GM19240 (cell line): ENCODE data around the gene XRCC1.
"Not testable (repeated sequence)": the region's sequence is repeated elsewhere in the genome, so short reads cannot be mapped to it uniquely, and the experiment has no call there.

ENCODE experiments used
- DNase-seq: peaks from one replicate; pipeline ENCODE4 v3.0.0; 2011; ENCODE audit warnings: low spot score; ENCODE audit not compliant: insufficient read length

Gene XRCC1

DNA sequence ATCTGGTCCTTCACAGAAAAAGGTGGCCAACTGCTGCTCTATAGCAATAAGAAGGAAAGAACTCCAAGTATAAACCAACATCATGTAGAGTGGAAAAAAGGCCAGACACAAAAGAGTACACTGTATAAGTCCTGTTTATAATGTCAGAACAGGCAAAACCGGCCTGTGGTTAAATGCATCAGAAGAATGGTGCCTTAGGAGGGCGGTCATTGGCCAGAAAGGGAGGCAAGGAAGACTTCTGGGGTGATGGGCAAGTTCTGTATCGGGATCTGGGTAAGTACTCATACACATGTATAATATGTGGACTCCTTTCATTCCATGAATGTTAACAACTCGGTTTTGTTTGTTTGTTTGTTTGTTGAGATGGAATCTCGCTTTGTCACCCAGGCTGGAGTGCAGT lies 52.4 kb downstream of the XRCC1 start:
- DNase-seq, result no peak

DNA sequence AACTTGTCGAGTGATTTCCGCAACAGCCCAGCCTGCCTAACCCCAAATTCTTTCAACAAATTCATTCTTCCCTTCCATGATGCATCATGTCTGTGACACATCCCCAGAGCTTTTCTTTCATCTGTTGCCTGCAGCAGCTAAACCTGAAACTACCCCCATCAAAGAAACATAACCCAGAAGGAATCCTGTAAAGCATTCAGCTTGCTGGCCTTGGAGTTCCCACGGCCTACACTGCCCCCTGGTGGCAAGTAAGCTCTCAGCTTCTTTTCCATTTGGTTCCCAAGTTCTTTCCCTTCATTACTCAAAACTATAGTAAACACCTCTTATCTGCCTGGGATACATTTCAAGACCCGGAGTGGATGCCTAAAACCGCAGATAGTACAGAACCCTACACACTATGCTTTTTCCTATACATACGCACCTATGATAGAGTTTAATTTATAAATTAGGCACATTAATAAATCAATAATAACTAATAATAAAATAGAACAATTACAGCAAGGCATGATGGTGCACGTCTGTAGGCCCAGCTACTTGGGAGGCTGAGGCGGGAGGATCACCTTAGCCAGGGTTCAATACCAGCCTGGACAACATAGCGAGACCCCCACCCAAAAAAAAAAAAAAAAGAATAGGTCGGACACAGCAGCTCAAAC lies 55.8 kb downstream of the XRCC1 start:
- DNase-seq, result peak; percentile 54

DNA sequence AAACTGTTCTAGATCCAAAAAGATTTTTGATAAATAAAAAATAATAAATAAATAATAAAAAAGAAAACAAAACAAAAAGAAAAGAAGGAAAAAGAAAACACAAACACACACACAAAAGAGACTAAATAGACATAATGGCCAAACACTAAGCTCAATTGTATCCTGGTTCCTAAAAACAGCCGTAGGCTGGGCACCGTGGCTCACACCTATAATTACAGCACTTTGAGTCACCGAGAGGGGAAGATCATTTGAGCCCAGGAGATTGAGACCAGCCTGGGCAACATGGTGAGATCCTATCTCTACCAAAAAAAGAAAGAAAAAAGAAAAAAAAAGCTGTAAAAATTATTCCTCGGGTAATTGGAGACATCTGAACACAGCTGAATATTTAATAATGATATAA lies 57.3 kb downstream of the XRCC1 start:
- no peak for DNase-seq

DNA sequence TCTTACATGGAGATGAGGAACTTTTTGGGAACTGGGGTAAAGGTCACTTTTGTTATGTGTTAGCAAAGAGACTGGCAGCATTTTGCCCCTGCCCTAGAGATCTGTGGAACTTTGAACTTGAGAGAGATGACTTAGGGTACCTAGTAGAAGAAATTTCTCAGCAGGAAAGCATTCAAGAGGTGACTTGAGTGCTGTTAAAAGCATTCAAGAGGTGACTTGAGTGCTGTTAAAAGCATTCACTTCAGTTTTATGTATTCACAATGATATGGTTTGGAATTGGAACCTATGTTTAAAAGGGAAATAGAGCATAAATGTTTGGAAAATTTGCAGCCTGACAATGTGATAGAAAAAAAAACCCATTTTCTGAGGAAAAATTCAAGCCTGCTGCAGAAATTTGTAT lies 62.9 kb downstream of the XRCC1 start:
- not testable (repeated sequence) for DNase-seq

DNA sequence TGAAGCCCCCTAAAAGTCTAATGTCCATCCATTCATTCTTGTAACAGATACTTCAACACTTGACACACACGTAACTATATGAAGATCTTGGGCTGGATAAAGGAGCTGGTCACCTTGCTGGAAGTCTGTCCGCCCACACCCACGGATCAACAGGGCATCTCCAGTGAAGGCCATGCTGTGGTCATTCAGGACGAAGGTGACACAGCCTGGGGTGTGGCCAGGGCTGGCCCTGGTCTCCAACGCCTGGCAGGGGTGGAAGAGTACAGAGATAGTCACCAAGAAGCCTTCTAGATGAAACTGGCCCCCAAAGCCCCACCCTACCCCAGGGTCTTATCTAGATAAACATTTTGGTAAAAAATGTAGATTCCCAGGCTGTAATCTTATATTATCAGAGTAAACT lies 64.0 kb downstream of the XRCC1 start:
- DNase-seq, result no peak

DNA sequence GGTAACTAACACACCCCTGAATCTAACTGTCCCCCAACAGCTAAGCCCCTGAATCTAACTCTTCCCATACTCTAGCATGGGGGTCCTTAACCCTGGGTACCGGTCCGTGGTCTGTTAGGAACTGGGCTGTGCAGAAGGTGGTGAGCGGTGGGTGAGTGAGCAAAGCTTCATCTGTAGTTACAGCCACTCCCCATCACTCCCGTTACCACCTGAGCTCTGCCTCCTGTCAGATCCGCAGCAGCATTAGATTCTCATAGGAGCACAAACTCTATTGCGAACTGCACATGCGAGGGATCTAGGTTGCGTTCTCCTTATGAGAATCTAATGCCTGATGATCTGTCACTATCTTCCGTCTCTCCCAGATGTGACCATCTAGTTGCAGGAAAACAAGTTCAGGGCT lies 64.6 kb downstream of the XRCC1 start:
- DNase-seq, result no peak

DNA sequence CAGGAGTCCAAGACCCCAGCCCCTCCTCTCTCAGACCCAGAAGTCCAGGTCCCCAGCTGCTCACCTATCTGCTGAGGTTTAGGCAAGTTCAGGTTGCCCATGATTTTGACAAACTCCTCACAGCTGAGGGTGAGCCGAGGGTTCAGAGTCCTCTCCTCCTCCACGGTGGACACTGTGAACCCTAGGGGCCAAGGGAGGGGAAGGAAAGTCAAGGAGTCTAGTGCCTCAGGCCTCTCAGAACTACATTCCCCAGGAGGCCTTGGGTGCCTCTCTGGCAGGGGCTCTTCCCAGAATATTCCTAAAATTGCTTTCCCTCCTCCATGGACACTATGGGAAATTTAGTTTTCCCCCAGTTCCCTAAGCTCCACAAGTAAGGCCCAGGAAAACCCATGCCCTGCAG lies 67.4 kb downstream of the XRCC1 start:
- no peak for DNase-seq

DNA sequence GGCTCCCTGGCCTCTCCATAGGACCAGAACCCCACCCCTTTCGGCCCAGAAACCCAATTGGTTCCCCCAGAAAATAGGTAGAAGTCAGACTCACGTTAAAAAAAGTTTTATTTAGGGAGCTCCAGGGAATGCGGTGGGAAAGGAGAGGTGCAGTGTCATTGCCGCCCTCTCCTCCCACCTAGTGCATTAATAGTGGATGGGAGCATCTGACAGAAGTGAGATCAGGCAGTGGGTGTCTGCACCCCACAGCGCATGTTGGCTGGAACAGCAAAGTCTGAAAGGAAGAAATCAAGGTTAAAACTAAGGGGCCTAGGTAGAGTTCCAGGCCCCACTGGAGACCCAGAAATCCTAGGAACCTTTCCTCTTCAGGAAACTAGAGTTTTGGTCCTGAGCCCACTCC lies 68.7 kb downstream of the XRCC1 start:
- no peak for DNase-seq

DNA sequence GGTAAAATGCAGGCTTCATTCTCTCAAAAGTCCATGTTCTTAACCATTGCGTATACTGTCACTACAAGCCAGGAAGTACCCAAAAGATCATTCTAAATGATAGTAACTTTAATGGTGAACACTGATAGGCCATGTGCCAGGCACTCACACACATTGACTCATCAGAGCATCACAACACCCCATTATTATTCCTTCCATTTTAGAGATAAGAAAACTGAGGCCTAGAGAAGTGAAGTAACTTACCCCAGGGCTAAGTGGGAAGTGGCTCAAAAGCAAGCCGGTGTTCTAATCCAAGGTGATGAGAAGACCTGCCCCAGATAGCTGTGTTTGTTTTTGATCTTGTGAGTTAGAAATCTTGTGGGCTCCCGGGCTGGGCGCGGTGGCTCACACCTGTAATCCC lies 69.4 kb downstream of the XRCC1 start:
- DNase-seq, result no peak

DNA sequence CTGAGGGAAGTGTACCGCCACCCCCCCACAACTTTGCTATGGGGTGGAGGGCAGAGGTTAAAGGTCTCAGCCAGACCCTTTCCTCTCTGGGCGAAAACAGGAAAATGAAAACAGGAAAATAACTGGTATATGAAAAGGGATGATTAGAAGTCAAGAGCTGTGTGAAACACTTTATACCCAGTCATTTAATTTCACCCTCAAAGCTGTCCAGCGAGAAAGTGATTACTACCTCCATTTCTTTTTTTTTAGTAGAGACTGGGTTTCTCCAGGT lies 70.2 kb downstream of the XRCC1 start:
- no peak for DNase-seq

DNA sequence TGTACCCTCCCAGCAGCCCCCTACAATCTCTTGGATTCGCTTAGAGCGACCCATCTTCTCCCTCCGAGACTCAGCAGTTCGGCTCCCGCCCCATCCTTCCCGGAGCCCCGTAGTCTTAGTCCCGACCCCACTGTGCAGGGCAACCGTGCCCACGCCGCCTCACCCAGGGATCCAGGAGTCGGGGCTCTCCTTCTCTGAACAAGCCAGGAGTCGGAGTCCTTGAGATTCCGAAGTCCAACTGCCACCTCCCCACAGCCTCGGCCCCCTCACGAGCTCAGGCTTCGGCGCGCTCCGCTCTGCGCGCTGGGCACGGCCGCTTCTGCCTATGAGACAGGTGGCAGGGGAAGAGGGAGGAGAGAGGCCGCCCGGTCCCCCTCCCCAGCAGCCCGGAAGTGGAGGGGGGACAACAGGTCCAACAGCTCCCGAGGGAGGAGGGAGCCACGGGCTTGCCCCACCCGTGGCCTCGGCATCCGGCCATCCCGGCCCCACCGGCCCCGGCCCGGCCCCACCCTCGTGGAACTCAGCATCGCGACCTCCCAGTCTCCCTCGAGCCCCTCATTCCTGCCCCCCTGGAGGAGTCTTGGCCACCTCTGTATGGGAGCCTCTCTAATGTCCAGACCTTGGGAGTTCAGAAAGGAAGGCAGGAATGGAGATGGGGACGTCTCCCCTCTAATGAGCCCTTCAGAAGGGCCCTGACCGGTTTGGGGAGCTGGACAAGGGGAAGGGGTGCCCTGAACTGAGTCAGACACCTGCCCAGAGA lies 70.7 kb downstream of the XRCC1 start, which contains the start of gene PHLDB3:
Gene PHLDB3 (minus strand): TSS at position 321 of the 760 bp plus-strand sequence. CDS start 628 bp downstream, outside the sequence.
- no peak for DNase-seq

DNA sequence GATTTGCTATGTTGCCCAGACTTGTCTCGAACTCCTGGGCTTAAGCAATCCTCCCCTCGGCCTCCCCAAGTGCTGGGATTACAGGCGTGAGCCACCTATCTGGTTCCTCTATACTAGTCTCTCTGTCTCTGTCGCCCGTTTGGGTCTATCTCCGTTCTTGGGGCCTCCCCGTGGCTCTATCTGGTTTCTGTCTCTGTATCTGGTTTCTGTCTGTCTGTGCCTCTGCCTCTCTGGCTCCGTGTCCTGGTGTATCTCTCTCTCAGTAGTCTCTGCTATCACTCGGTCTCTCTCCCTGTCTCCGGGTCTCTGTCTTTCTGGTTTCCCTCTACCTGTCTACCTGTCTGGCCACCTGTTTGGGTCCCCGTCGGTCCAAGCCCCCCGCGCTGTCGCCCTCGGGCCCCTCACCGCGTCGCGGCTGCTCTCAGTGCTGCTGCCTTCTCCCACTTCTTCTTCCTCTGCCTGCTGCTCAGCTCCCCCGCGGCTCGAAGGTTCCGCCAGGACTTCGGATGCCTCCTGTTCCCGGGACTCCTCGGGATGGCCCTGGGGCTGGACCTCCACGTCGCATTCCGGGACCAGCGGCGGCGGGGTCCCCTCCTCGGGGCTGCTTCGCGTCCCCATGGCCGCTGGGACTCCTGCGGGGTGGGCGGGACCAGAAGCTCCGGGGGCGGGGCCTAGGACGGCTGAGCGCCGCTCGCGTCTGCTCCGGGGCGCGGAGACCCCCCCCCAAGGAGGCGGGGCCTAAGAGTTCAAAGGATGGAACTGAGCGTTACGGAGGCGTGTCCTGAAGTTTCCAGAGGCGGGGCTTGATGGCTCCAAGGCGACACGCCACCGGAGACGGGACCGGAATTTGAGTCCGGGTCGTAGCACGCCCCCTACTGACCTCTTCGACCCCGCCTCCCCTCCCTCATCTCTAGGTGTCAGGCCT lies 71.6 kb downstream of the XRCC1 start:
- peak; percentile 96 for DNase-seq

DNA sequence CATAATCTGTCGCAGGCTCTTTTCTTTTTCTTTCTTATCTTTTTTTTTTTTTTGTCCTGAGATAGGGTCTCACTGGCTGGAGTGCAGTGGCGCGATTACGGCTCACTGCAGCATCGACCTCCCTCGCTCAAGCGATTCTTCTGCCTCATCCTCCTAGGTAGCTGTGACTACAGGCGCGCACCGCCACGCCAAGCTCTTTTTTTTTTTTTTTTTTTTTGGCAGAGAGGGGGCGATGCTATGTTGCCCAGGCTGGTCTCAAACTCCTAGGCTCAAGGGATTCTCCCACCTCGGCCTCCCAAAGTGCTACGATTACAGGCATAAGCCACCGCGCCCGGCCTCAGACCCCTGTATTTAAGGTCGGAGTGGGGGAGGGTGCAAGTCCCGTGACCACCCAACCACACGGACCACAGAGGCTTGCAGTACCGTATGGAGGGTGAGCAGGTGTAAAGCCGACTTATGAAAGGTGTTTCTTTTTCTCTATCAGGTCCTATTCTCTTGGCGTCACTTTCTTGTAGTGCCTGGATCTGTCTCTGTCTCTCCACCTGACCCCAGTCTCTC lies 72.8 kb downstream of the XRCC1 start:
- DNase-seq, result no peak

DNA sequence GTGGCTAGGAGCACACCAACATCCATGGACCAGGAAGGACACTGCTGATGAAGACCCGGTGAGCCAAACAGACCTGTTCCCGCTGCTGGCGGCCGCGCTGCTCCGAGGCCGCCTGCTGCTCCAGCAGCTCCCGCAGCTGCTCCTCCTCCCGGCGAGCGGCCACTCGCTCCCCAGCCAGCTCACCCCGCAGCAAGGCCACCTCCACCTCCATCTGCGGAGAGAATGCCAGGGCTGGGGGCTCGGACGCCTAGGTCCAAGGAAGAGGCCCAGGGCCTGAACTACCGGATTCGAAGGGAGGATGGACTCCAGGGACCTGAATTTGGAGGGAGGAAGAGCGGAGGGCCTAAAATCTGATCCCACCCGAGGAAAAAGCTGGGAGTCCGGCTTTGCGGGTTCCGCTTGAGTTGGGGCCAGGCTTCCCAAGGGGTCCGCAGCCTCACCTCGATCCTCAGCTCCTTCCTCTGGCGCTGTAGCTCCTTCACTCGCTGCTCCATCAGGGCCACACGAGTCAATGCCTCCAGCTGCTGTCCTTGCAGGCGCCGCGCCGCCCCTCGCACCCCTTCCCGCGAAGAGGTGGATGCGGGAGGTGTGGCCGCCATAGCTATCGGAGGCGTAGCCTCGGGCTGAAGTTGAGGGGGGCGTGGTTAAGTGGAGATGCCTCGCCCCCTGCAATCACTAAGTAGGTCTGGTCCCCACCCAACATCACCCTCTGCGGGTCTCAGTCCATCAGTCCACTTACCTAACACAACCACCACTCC lies 73.5 kb downstream of the XRCC1 start:
- no peak for DNase-seq

DNA sequence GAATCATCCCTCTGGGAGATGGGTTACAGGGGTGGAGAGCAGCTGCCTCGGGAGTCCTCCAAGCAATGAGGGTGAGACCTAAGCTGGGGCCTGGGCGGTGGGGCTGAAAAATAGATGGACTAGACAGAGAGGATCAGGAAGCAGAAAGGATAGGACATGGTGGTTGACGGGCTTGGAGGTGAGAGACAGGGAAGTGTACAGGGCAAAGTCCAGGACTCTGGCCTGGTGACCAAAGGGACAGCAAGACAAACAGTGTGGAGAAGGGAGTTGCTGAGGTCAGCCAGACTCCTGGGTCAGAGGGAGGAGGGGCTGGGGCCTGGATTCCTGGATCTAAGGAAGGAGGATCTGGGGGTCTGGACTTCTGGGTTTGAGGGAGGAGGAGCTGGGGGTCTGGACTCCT lies 76.3 kb downstream of the XRCC1 start:
- no peak for DNase-seq

DNA sequence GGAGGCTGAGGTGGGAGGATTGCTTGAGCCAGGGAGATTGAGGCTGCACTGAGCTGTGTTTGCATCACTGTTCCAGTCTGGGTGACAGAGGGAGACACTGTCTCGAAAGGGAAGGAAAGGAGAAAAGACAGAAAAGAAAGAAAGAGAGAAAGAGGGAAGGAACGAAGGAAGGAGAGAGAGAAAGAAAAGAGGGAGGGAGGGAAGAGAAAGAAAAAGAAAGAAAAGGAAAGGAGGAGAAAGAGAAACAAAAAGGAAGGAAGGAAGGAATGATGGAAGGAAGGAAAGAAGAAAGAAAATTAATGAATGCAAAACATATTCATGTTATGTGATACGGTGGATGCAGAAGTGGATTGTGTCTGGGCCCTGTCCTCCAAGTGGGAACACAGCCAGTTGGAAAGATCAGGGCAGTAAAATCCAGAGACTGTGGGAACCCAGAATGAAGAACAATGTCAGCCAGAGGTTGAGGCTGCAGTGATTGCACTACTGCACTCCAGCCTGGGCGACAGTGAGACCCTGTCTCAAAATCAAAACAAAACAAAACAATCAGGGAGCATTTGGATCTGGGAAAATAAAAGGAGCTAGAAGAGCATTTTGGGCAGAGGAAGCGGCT lies 77.0 kb downstream of the XRCC1 start:
- no peak for DNase-seq

DNA sequence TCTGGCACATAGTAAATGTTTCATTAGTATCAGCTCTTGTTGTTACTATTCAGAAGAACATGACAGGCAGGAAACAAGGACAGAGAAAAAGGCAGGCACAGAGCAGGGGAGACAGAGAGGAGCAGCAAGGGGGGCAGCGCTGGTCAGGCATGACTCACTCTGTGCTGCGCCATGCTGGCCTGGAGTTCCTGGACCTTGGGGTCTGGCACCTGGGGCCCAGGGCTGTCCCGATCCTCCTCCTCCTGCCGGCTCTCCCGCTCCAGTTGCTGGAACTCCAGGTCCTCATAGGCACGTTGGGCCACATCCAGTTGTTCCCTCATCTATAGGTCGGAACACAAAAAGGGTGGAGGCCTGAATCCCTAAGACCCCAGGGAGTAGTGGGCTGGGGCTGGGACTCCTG lies 78.4 kb downstream of the XRCC1 start:
- no peak for DNase-seq

DNA sequence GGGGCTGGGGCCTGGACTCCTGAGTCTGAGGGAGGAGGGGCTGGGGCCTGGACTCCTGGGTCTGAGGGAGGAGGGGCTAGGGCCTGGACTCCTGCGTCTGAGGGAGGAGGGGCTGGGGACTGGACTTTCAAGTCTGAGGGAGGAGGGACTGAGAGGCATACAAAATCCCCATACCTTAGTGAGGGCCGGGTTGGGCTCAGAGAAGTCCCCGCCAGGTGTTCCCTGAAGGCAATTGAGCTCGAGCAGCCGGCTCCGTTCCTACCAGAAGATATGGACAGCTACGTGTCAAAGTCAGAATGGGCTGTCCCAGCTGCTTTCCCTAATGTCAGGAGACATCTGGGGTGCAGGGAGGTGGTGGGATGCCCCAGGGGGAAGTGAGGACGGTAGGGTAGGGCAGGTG lies 80.2 kb downstream of the XRCC1 start:
- no peak for DNase-seq
